ENCODE results near the gene KCNJ5. TPM values are rescaled to one million over a fixed set of nuclear protein-coding genes. Genes with fewer than 3 reads are reported as not detected.

KCNJ5 gene
- total and polyA plus RNA-seq, 10 of the 15 experiments (the other 5 are each of a cell fraction or from before 2014, with no cell fraction given), result 0.03 TPM; not detected in 8

GRCh38 chr11:128879817-128880216 is 11.3 kb upstream of the KCNJ5 start:
- Histone ChIP-seq H3K27ac (ENCODE audit: control insufficient read depth, insufficient read depth) (no peak overlapping the region), H3K27me3 (replicated peaks in 1 of 2; ENCODE audit: control insufficient read depth in 2 of 2, insufficient read depth in 2 of 2, low read length in 1 of 2) (peaks cover 6 to 7% of the 10 kb centered on the region in 2 experiments), H3K79me2 (ENCODE audit: control insufficient read depth, insufficient read depth, low read length) (no peaks in the 10 kb centered on the region), H4K20me1 (ENCODE audit: control insufficient read depth, insufficient read depth) (no peaks in the 10 kb centered on the region), H2AFZ (ENCODE audit: control insufficient read depth, low read depth, low read length) (no peak overlapping the region), H3K36me3 (ENCODE audit: control insufficient read depth in 2 of 2, insufficient read depth in 2 of 2, low read length in 1 of 2) (no peaks in the 10 kb centered on the region), H3K9me3 (replicated peaks; ENCODE audit: control insufficient read depth, insufficient read depth, low read length) (no peaks in the 10 kb centered on the region), H3K4me3 (no peak overlapping the region), H3K4me2 (ENCODE audit: control insufficient read depth, insufficient read depth) (no peak overlapping the region), H3K9ac (ENCODE audit: control insufficient read depth, insufficient read depth, low read length) (no peak overlapping the region), H3K4me1 (ENCODE audit: control insufficient read depth, insufficient read depth, low read length) (no peaks in the 10 kb centered on the region)
- POLR2A ChIA-PET, result no interaction called here
- BruUV-seq (replicated peaks), result no TSS peak
- WGBS (ENCODE audit: insufficient coverage, insufficient replicate concordance, low lambda C conversion rate, missing lambda C conversion rate), result 15% methylated on average over 12 of the region's 12 CpGs
- SMC1A ChIA-PET (ENCODE audit: uncharacterized antibody, unreplicated experiment), result interaction anchor here (1.2 kb wide), 1 partner anchor 77 kb away, joined by 3 read pairs; no protein-coding TSS in a partner anchor
- CTCF ChIA-PET, result interaction anchor here (3.3 kb wide), 1 partner anchor 77 kb away, joined by 21 read pairs; no protein-coding TSS in a partner anchor
- RAD21 ChIA-PET (ENCODE audit: unreplicated experiment), result interaction anchor here (0.6 kb wide), 1 partner anchor 69 kb away, joined by 3 read pairs; no protein-coding TSS in a partner anchor
- TF ChIP-seq CBX3 (IDR thresholded peaks at IDR 0.05; ENCODE audit: borderline replicate concordance, low read depth), result no peak
- no peak for TF ChIP-seq ATF7 (IDR thresholded peaks at IDR 0.05; ENCODE audit: low read depth)
- no peak for TF ChIP-seq ZNF622 (IDR thresholded peaks at IDR 0.05)
- no peak for TF ChIP-seq RFX5 (IDR thresholded peaks at IDR 0.05; ENCODE audit: low read depth, low read length)
- TF ChIP-seq, protein P1, sequence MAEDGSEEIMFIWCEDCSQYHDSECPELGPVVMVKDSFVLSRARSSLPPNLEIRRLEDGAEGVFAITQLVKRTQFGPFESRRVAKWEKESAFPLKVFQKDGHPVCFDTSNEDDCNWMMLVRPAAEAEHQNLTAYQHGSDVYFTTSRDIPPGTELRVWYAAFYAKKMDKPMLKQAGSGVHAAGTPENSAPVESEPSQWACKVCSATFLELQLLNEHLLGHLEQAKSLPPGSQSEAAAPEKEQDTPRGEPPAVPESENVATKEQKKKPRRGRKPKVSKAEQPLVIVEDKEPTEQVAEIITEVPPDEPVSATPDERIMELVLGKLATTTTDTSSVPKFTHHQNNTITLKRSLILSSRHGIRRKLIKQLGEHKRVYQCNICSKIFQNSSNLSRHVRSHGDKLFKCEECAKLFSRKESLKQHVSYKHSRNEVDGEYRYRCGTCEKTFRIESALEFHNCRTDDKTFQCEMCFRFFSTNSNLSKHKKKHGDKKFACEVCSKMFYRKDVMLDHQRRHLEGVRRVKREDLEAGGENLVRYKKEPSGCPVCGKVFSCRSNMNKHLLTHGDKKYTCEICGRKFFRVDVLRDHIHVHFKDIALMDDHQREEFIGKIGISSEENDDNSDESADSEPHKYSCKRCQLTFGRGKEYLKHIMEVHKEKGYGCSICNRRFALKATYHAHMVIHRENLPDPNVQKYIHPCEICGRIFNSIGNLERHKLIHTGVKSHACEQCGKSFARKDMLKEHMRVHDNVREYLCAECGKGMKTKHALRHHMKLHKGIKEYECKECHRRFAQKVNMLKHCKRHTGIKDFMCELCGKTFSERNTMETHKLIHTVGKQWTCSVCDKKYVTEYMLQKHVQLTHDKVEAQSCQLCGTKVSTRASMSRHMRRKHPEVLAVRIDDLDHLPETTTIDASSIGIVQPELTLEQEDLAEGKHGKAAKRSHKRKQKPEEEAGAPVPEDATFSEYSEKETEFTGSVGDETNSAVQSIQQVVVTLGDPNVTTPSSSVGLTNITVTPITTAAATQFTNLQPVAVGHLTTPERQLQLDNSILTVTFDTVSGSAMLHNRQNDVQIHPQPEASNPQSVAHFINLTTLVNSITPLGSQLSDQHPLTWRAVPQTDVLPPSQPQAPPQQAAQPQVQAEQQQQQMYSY (CRISPR knock-in tag; IDR thresholded peaks at IDR 0.05), result no peak
- no peak for TF ChIP-seq SRF (IDR thresholded peaks at IDR 0.05; ENCODE audit: low read depth in 2 of 2, low read length in 2 of 2)
- DNase-seq (ENCODE audit: low read depth, low spot score) (no peak), ATAC-seq (no peak), FAIRE-seq (no peak)
- in situ Hi-C loops (cut with MboI) (loop anchor here (10.0 kb wide), 1 partner anchor 455 kb away; no protein-coding TSS in a partner anchor), intact Hi-C loops (cut with micrococcal nuclease; ENCODE audit: unreplicated experiment) (loop anchor here (5.0 kb wide), 1 partner anchor 237 kb away; no protein-coding TSS in a partner anchor)
